Frontal cortex (tissue), 4 donors: ENCODE data around the gene RNF128. TPM values are rescaled to one million over a fixed set of nuclear protein-coding genes. Genes with fewer than 3 reads are reported as not detected.
"Not testable (repeated sequence)": the region's sequence is repeated elsewhere in the genome, so short reads cannot be mapped to it uniquely, and the experiment has no call there.

Experiments
- DNase-seq, 2 donors: peaks; one replicate each; pipeline ENCODE4 v3.0.0; 2012; ENCODE audit warnings: low spot score in 2 of 2
- FAIRE-seq: peaks from 2 replicates; lab custom pipeline; 2012; peaks lifted over from hg19 to GRCh38; lab: Jason Lieb, UNC
- total RNA-seq: library from RNA; depleted of rRNA; stranded (reverse); fragments of >200 nt; gene quantifications from one replicate; pipeline ENCODE4 v1.2.3, GENCODE V29; 2014
- donor health status: control.
- donor health status: control.
- donor health status: control.

Gene RNF128
- total RNA-seq, 1 donor from 2014 or later = 1.6 TPM

GRCh38 chrX:106742193-106742592, 15.7 kb downstream of the RNF128 start:
- no peak for DNase-seq
- no peak for FAIRE-seq

DNA sequence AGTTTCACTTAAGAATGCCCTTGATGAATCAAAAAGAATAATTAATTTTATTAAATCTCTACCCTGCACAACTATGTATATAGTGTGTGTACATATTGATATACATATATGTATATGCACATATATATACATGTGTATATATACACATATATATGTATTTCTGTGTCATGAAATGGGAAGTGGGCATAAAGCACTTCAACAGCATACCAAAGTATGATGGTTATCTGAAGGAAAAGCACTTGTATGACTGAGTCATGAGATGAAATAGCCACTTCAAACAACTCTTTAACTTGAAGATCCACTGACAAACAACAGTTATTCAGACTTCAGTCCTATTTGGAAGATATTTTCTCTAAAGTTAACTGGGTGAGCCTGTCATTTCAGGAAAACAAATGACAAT, 16.3 kb downstream of the RNF128 start:
- FAIRE-seq (no peak), DNase-seq (no peak)

DNA sequence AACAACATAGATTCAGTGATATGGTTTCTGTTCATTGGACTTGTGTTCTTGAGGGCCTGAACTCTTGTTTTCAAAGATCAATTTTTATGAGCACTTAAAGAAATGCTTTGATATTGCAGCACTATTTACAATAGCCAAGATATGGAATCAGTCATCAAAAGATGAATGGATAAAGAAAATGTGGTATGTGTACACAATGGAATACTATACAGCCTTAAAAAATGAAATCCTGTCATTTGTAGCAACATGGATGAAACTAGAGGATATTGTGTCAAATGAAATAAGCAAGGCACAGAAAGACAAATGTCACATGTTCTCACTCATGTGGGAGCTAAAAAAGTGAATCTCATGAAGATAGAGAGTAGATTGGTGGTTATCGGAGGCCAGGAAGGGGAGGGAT, 21.9 kb downstream of the RNF128 start:
- no peak for FAIRE-seq

GRCh38 chrX:106751407-106751806, 24.9 kb downstream of the RNF128 start:
- DNase-seq (no peak), FAIRE-seq (no peak)

More for the DNA sequence above, 21.9 kb downstream of the RNF128 start:
- DNase-seq = no peak

DNA sequence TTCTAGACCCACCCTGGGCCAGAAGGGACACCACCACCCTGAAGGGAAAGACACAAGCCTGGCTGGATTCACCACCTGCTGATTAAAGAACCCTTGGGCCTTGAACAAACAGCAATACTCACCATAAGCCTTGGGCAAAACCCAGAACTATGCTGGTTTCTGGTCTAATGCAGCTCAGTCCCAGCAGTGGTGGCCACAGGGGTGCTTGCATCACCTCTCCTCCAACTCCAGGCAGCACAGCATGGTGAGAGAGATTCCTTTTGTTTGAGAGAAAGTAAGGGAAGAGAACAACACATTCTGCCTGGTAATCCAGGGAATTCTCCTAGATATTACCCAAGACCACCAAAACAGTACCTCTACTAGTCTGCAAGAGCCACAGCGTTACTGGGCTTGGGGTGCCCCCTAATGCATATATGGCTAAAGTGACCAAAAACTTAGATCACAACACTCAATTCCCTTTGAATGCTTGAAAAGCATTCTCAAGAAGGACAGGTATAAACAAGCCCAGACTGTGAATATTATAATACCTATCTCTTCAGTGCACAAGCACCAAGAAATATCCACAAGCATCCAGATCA, 25.7 kb downstream of the RNF128 start:
- FAIRE-seq (no peak), DNase-seq (no peak)

- not testable (repeated sequence) for FAIRE-seq, DNase-seq
These were observed 42.8 kb downstream of the RNF128 start for GRCh38 chrX:106769288-106769687.

- no peak for FAIRE-seq
- DNase-seq = no peak
These were observed 48.5 kb downstream of the RNF128 start for GRCh38 chrX:106774981-106775380.

DNA sequence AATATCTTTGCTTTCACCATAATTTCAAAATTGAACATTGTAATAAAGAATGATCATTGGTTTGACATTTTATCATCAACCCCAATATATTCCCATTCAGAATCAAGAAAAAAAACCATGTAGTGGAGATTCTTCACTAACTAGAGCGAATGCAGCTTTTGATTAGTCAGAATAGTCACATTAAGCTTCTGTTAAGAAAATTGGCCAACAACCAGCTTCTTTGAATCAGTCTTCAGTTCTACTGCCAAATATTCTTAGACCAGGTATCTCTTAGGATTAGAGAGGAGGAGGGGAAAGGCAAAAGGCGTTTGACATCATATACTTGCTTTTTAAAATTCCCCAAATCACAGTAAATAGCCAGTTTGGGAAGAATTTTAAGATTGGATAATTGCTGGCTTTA, 53.8 kb downstream of the RNF128 start:
- FAIRE-seq (no peak), DNase-seq (no peak)

GRCh38 chrX:106780664-106781377, 54.3 kb downstream of the RNF128 start:
- DNase-seq (no peak), FAIRE-seq (no peak)

DNA sequence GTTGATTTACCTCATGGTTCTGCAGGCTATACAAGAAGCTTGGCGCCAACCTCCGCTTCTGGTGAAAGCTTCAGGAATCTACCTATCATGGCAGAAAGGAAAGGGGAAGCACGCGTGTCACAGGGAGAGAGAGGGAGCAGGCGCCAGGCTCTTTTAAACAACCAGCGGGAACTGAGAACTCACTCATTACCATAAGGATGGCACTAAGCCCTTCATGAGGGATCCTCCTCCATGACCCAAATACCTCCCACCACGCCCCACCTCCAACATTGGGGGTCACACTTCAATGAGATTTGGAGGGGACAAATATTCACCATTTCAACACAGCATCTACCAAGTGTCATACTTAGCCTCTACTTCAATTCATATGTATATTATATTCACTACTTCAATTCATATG, 57.2 kb downstream of the RNF128 start:
- DNase-seq = no peak
- FAIRE-seq = no peak

- FAIRE-seq (no peak), DNase-seq (no peak)
These were observed 65.0 kb downstream of the RNF128 start for GRCh38 chrX:106791495-106791894.

- DNase-seq = no peak
These were observed 75.5 kb downstream of the RNF128 start for GRCh38 chrX:106802063-106802387.

GRCh38 chrX:106802388-106803275, 76.1 kb downstream of the RNF128 start, which contains the start of gene TBC1D8B:
Gene TBC1D8B, plus strand, starts transcription at chrX:106802673. Its CDS starts 181 bp downstream, at chrX:106802854.
- peak; percentile 15 to 34 for DNase-seq
- no peak for FAIRE-seq

More at GRCh38 chrX:106802063-106802387, 75.5 kb downstream of the RNF128 start:
- no peak for FAIRE-seq

GRCh38 chrX:106811131-106811910, 84.8 kb downstream of the RNF128 start:
- DNase-seq = no peak
- FAIRE-seq = no peak

DNA sequence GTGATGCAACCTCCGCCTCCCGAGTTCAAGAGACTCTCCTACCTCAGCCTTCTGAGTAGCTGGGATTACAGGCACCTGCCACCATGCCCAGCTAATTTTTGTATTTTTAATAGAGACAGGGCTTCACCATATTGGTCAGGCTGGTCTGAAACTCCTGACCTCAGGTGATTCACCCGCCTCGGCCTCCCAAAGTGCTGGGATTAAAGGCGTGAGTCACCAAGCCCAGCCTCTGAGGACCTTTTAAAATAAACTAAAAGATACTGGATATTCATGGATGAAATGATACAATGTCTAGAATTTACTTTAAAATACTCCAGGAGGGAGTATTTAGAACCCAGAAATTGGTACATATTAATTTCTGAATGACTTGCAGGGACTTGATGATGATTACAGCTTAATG, 86.4 kb downstream of the RNF128 start:
- FAIRE-seq, DNase-seq: not testable (repeated sequence)

- FAIRE-seq, DNase-seq: not testable (repeated sequence)
These were observed 87.6 kb downstream of the RNF128 start for GRCh38 chrX:106814093-106814492.
